SH-SY5Y (cell line): Measurements from ENCODE around the gene SYNPO.

Experiments
- GATA2 ChIP-seq: IDR thresholded peaks from 2 replicates; pipeline ENCODE4 v1.6.1; 2011; ENCODE audit warnings: mild to moderate bottlenecking, low read depth, low read length
- GATA3 ChIP-seq: IDR thresholded peaks from 2 replicates; pipeline ENCODE4 v1.6.1; 2011; ENCODE audit warnings: low read depth, mild to moderate bottlenecking, low read length, moderate library complexity

DNA sequence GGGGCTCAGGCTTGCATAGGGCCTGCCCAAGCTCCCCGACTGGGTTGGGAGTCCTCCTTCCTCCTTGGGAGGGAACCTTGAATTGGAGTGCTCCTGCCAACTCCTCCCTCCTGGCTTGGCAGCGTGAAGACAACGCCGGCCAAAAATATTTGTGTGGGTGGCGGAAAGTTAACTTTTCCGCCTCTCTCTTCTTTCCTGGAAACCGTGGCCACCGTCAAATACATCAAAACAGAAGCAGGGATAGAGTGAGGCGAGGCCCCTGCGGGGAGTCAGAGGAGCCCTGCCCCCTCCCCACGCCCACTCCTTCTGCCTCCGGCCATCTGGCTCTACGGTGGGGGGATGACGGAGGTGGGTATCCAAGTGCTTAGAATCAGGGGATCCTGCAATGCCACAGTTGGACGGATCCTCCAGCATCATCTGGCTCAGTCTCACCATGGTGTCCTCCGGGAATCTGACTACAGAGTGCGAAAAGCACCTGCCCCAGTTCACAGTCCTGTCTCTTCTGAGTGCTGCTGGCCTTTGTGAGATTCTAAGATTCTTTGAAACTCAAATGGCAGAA lies 25.2 kb upstream of the SYNPO start:
- no peak for TF ChIP-seq GATA2
- TF ChIP-seq GATA3: no peak
